HEK293T (cell line): ENCODE measurements around the gene THTPA.

Source experiments
- CTCF ChIA-PET: fragments of 350-600 bp; formaldehyde crosslinking; extraction: SDS; loops from one replicate; lab custom pipeline; 2021; ENCODE audit warnings: antibody characterized with exemption, inconsistent platforms; lab: Yijun Ruan, JAX
- POLR2A ChIA-PET: fragments of 350-600 bp; formaldehyde crosslinking; extraction: SDS; loops from one replicate; lab custom pipeline; 2020; ENCODE audit warnings: antibody characterized with exemption, inconsistent platforms; lab: Yijun Ruan, JAX
- DNase-seq: peaks from one replicate; pipeline ENCODE4 v3.0.0; 2012; ENCODE audit warnings: mixed read lengths; ENCODE audit errors: extremely low spot score
- ARNT ChIP-seq: fragments of 450-650 bp; IDR thresholded peaks from 2 replicates; pipeline ENCODE4 v1.6.1; 2017; ENCODE audit warnings: mild to moderate bottlenecking
- BHLHE40 ChIP-seq: fragments of 450-650 bp; IDR thresholded peaks from 2 replicates; pipeline ENCODE4 v1.6.1; 2016; ENCODE audit warnings: mild to moderate bottlenecking, moderate library complexity, borderline replicate concordance
- CTBP1 ChIP-seq: fragments of 450-650 bp; IDR thresholded peaks from 2 replicates; pipeline ENCODE4 v1.6.1; 2016; ENCODE audit warnings: borderline replicate concordance
- ELF4 ChIP-seq: fragments of 450-650 bp; IDR thresholded peaks from 2 replicates; pipeline ENCODE4 v1.6.1; 2017; ENCODE audit warnings: antibody characterized with exemption
- FOXA1 ChIP-seq: fragments of 450-650 bp; IDR thresholded peaks from 2 replicates; pipeline ENCODE4 v1.6.1; 2016; ENCODE audit warnings: mild to moderate bottlenecking
- FOXK2 ChIP-seq: fragments of 450-650 bp; IDR thresholded peaks from 2 replicates; pipeline ENCODE4 v1.6.1; 2016; ENCODE audit warnings: mild to moderate bottlenecking
- FOXM1 ChIP-seq: fragments of 450-650 bp; IDR thresholded peaks from 2 replicates; pipeline ENCODE4 v1.6.1; 2017; ENCODE audit warnings: mild to moderate bottlenecking, borderline replicate concordance
- HDGF ChIP-seq: fragments of 450-650 bp; IDR thresholded peaks from 2 replicates; pipeline ENCODE4 v1.6.1; 2017; ENCODE audit warnings: antibody characterized with exemption, borderline replicate concordance
- L3MBTL2 ChIP-seq: fragments of 450-650 bp; conservative IDR thresholded peaks from 2 replicates; pipeline ENCODE4 v1.6.1; 2016; ENCODE audit warnings: mild to moderate bottlenecking
- LEF1 ChIP-seq: fragments of 450-650 bp; IDR thresholded peaks from 2 replicates; pipeline ENCODE4 v1.6.1; 2017; ENCODE audit warnings: mild to moderate bottlenecking, borderline replicate concordance
- NFRKB ChIP-seq: fragments of 450-650 bp; IDR thresholded peaks from 2 replicates; pipeline ENCODE4 v1.6.1; 2016; ENCODE audit warnings: mild to moderate bottlenecking, moderate library complexity
- SP1 ChIP-seq: fragments of 450-650 bp; IDR thresholded peaks from 2 replicates; pipeline ENCODE4 v1.6.1; 2017
- SUZ12 ChIP-seq: fragments of 450-650 bp; IDR thresholded peaks from 2 replicates; pipeline ENCODE4 v1.6.1; 2016; ENCODE audit warnings: mild to moderate bottlenecking
- TARDBP ChIP-seq: fragments of 450-650 bp; IDR thresholded peaks from 2 replicates; pipeline ENCODE4 v1.6.1; 2016
- ZNF384 ChIP-seq: fragments of 450-650 bp; IDR thresholded peaks from 2 replicates; pipeline ENCODE4 v1.6.1; 2016
- TF ChIP-seq, protein P1 (sequence below): fragments of 450-650 bp; IDR thresholded peaks from 2 replicates; pipeline ENCODE4 v1.6.1; 2016

Gene THTPA

DNA sequence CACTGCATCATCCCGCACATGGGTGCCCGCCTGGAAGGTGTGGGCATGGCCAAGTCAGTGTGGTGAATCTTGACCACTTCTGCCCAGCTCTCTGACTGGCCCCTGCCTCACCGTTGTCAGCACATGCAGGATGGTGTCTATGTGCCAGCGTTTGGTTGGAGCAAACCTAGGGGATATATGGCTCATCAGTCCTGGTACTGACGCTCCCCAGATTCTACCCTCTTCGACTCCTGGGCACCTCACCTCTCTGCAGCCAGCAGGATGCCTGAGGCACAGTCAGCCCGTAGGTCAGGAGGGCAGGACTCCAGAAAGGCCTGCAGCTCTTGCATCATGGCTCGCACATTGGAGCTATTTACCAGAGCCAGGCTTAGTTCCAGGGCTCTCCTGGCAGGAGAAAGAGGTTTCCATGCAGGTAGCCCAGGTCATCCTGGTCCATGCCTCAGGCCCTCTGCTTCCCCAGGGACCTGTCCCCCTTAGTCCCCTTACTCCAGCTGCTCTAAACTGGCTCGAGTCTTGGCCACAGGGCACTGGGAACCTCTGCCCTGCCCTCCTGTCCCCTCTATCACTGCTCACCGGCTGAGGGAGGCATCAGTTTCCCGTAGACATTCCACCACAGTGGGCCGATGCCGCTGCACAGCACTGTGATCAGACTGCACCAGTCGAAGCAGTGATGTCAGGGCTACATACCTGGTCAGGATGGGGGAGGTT, 7.6 kb downstream of the THTPA start:
- TF ChIP-seq LEF1 (no peak), FOXM1 (no peak), ARNT (no peak), BHLHE40 (no peak)
- CTCF ChIA-PET: interaction anchor here (0.6 to 1.5 kb wide), 3 partner anchors 68 to 569 kb away, joined by 4 to 6 read pairs (median 6); no protein-coding TSS in a partner anchor
- POLR2A ChIA-PET: interaction anchor here (1.4 to 1.7 kb wide), 2 partner anchors 85 to 88 kb away, joined by 4 to 5 read pairs; no protein-coding TSS in a partner anchor
- no peak for DNase-seq

DNA sequence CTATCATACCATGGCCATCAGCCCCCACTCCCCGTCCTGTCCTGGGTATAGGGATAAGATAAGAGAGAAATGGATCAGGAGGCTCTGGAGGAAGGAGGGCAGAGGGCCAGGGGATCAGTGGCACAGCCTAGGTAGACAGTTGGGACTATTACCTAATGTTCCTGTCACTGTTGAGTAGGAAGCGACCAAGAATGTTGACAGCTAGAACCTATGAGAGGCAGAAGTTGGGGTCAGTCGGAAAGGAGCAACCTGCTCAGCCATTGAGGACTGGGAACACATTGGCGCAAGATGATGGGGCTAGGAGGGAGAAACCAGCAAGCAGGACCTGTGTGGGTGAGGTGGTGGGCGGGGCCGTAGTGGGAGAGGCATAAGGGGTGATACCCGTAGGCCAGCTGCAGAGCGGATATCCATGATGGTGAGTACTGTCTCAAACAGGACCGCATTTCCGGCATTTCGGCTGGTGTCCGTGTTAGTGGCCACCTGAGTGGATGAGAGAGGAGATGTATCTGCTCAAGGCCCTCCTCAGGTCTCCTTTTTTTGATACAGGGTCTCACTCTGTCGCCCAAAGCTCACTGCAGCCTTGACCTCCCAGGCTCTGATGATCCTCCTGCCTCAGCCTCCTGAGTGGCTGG, 8.2 kb downstream of the THTPA start:
- CTCF ChIA-PET: interaction anchor here (0.6 to 1.5 kb wide), 2 partner anchors 68 to 86 kb away, joined by 4 to 6 read pairs; no protein-coding TSS in a partner anchor
- no peak for DNase-seq
- POLR2A ChIA-PET: interaction anchor here (1.7 kb wide), 1 partner anchor 86 kb away, joined by 5 read pairs; no protein-coding TSS in a partner anchor
- no peak for TF ChIP-seq FOXM1
- no peak for TF ChIP-seq ELF4
- no peak for TF ChIP-seq HDGF
- no peak for TF ChIP-seq FOXK2
- no peak for TF ChIP-seq ZNF384
- TF ChIP-seq CTBP1: no peak
- TF ChIP-seq, protein P1, sequence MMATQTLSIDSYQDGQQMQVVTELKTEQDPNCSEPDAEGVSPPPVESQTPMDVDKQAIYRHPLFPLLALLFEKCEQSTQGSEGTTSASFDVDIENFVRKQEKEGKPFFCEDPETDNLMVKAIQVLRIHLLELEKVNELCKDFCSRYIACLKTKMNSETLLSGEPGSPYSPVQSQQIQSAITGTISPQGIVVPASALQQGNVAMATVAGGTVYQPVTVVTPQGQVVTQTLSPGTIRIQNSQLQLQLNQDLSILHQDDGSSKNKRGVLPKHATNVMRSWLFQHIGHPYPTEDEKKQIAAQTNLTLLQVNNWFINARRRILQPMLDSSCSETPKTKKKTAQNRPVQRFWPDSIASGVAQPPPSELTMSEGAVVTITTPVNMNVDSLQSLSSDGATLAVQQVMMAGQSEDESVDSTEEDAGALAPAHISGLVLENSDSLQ: no peak

DNA sequence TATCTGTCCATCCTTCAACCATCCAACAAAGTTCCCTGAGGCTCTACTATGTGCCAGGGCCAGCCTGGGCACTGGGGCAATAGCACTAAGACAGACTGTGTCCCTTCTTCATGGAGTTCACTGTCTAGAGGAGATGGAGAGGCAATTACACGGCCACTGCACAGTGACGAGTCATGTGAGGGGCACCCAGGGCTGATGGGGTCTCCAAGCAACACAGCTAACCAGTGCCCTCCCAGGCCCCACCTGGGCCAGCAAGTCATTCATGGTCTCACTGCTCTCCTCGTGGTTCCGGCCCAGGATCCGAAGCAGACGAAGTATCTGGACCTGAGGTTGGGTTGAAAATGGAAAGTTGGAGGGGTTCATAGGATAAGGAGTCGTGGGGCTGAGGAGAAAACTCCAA, 8.8 kb downstream of the THTPA start:
- TF ChIP-seq FOXA1 (no peak), SUZ12 (no peak), SP1 (no peak), L3MBTL2 (no peak), FOXK2 (no peak), ARNT (no peak), ZNF384 (no peak), NFRKB (no peak), ELF4 (no peak), BHLHE40 (no peak), LEF1 (no peak), CTBP1 (no peak), HDGF (no peak), TARDBP (no peak), FOXM1 (no peak)
- TF ChIP-seq, protein P1: no peak
- CTCF ChIA-PET: no interaction called here
- POLR2A ChIA-PET: interaction anchor here (0.7 kb wide), 1 partner anchor 27 kb away, joined by 3 read pairs; no protein-coding TSS in a partner anchor
- DNase-seq: no peak

DNA sequence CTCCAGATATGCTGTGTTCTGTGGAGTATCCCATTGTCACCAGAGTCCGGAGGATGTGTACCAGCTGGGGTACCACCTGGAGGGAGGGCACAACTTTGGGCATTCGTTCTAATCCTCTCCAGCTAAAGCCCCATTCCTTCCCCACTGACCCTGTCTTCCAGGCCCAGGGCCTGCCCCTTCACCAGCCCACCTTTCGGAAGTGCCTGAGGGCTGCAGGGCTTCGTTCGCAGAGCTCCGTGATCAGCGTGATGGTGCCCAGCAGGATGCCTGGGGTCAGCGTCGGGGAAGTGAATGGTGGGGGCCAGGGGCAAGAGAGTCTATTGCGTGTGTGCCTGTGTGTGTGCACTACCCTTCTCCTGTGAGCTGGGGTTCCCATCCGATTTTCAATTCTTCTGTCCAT, 9.6 kb downstream of the THTPA start:
- TF ChIP-seq SP1: no peak
- TF ChIP-seq FOXM1: no peak
- TF ChIP-seq ARNT: no peak
- TF ChIP-seq LEF1: no peak
- no peak for TF ChIP-seq NFRKB
- TF ChIP-seq HDGF: no peak
- no peak for TF ChIP-seq FOXK2
- TF ChIP-seq L3MBTL2: no peak
- TF ChIP-seq, protein P1: no peak
- TF ChIP-seq FOXA1: no peak
- TF ChIP-seq SUZ12: no peak
- POLR2A ChIA-PET: interaction anchor here (0.7 to 1.1 kb wide), 2 partner anchors 28 to 87 kb away, joined by 3 to 4 read pairs; no protein-coding TSS in a partner anchor
- CTCF ChIA-PET: no interaction called here
- DNase-seq: no peak

DNA sequence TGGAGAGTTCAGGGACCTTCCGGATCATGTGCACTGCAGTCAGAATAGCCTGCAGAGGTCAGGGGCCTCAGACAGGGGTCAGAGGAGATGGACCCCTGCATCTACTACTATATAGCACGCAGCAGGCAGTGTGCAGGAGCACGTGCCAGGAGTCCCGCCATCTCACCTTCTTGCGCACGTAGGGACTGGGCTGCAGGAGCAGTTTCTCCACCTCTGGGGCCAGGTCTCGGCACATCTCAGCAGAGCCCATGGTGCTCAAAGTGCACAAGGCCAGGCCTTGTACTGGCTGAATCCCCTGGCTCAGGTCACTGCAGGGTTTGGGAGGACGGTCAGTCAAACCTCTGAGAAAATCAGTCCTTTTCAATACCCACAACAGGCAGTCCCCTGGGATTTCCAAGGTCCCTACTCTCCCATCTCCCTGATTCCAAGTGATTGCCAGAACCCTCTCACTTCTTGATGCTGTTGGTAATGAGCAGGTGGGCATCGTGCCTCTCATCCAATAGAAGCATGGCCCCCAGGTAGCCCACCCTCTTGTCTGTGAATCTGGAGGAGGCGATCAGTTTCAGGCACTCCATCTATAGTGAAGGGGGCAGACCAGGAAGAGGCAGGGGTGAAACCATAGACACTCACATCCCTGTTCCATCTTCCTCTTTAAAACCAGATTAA, 10.2 kb downstream of the THTPA start:
- TF ChIP-seq CTBP1: no peak
- no peak for TF ChIP-seq NFRKB
- no peak for TF ChIP-seq ZNF384
- TF ChIP-seq FOXM1: no peak
- TF ChIP-seq FOXK2: no peak
- TF ChIP-seq SP1: no peak
- TF ChIP-seq HDGF: no peak
- no peak for TF ChIP-seq ARNT
- POLR2A ChIA-PET: interaction anchor here (0.9 to 2.3 kb wide), 5 partner anchors 10 to 244 kb away, joined by 3 to 9 read pairs (median 4); partner anchors contain the start of genes THTPA and ZFHX2
- CTCF ChIA-PET: no interaction called here
- no peak for DNase-seq

DNA sequence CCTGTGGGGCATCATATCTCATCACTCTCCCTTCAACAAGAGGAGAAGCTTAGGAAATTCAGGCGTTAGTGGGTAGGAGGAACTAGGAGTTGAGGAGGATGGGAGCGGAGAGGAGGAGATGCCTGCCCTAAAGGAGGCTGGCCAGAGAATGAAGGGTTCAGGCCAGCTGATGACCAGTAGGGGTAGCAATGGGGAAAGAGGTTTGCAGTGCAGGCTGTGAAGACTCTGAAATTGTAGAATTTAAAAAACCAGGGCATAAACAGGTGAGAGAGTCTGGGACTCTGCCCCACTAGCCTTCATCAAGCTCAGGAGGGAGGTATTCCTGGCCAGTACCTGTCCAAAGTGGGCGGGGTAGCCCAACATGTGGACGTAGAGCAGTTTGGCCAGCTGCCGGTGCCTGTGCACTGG, 10.7 kb downstream of the THTPA start:
- DNase-seq: no peak
- CTCF ChIA-PET: no interaction called here
- POLR2A ChIA-PET: interaction anchor here (0.9 to 2.3 kb wide), 6 partner anchors 11 to 245 kb away, joined by 3 to 9 read pairs (median 4); partner anchors contain the start of genes THTPA and ZFHX2
- TF ChIP-seq ZNF384 (no peak), FOXM1 (no peak), L3MBTL2 (no peak), CTBP1 (no peak), SUZ12 (no peak), ARNT (no peak), TARDBP (no peak), HDGF (no peak), FOXK2 (no peak)
